SK-N-SH (cell line): ENCODE measurements around the gene NMNAT2. TPM values are rescaled to one million over a fixed set of nuclear protein-coding genes. Genes with fewer than 3 reads are reported as not detected.
A peak's percentile ranks its signal among the peaks of the same experiment; 100 is the strongest.

ENCODE experiments used
- CTCF ChIA-PET: fragments of 300-600, 350-600 bp; formaldehyde crosslinking; extraction: SDS; loops from one replicate; lab custom pipeline; 2021; lab: Yijun Ruan, JAX
- POLR2A ChIA-PET: fragments of 350-600 bp; sonication (Branson Sonifier 250); formaldehyde crosslinking; extraction: SDS; loops from one replicate; lab custom pipeline; 2020; ENCODE audit warnings: antibody characterized with exemption, inconsistent platforms; lab: Yijun Ruan, JAX
- DNase-seq: peaks from one replicate; pipeline ENCODE4 v3.0.0; 2012
- H2AFZ ChIP-seq: fragments of 200-600 bp; sonication (generic); 2 replicates; pipeline ENCODE4 v1.8.1; 2016; ENCODE audit warnings: antibody characterized with exemption, mild to moderate bottlenecking, low read depth
- H3F3A ChIP-seq: fragments of 200-600 bp; sonication (generic); replicated peaks from 2 replicates; pipeline ENCODE3; 2016; ENCODE audit warnings: antibody characterized with exemption, mild to moderate bottlenecking; ENCODE audit not compliant: insufficient read depth
- H3K27ac ChIP-seq, 2 experiments: fragments of 200-500 bp in 1 of 2; fragments of 200-600 bp in 1 of 2; sonication (Bioruptor generic) in 1 of 2; sonication (generic), shearing (Covaris generic) in 1 of 2; 2 replicates each; pipeline versions ENCODE4 v1.5.1 to v1.6.1; 2014 to 2016; ENCODE audit warnings: low read depth in 2 of 2, inconsistent platforms in 1 of 2, low read length in 1 of 2, mild to moderate bottlenecking in 1 of 2, mixed read lengths in 1 of 2
- H3K27me3 ChIP-seq: fragments of 200-600 bp; sonication (generic), shearing (Covaris generic); 2 replicates; pipeline ENCODE4 v1.6.1; 2016; ENCODE audit warnings: mixed run types; ENCODE audit not compliant: insufficient read depth
- H3K36me3 ChIP-seq, 2 experiments: fragments of 200-500 bp in 1 of 2; fragments of 200-600 bp in 1 of 2; sonication (Bioruptor generic) in 1 of 2; sonication (generic) in 1 of 2; replicated peaks in 1 of 2; 2 replicates each; pipeline versions ENCODE3 to v1.5.1; 2014 to 2016; ENCODE audit warnings: low read length in 1 of 2, mild to moderate bottlenecking in 1 of 2; ENCODE audit not compliant: insufficient read depth in 2 of 2, control insufficient read depth in 1 of 2
- H3K4me1 ChIP-seq, 2 experiments: fragments of 200-500 bp in 1 of 2; fragments of 200-600 bp in 1 of 2; sonication (Bioruptor generic) in 1 of 2; sonication (generic), shearing (Covaris generic) in 1 of 2; 2 replicates each; pipeline versions ENCODE4 v1.5.1 to v1.6.1; 2014 to 2016; ENCODE audit warnings: low read depth in 1 of 2, low read length in 1 of 2, mixed run types in 1 of 2; ENCODE audit not compliant: insufficient read depth in 2 of 2, control insufficient read depth in 1 of 2
- H3K4me2 ChIP-seq: fragments of 200-600 bp; sonication (generic), shearing (Covaris generic); 2 replicates; pipeline ENCODE4 v1.6.1; 2017; ENCODE audit warnings: mixed run types
- H3K4me3 ChIP-seq, 2 experiments: fragments of 200-500 bp in 1 of 2; fragments of 200-600 bp in 1 of 2; sonication (Bioruptor generic) in 1 of 2; sonication (generic), shearing (Covaris generic) in 1 of 2; 2 replicates each; pipeline versions ENCODE4 v1.5.1 to v1.8.1; 2014 to 2016; ENCODE audit warnings: low read depth in 2 of 2, inconsistent platforms in 1 of 2, low read length in 1 of 2, mild to moderate bottlenecking in 1 of 2, mixed read lengths in 1 of 2, moderate library complexity in 1 of 2
- H3K79me2 ChIP-seq: fragments of 200-600 bp; sonication (generic); 2 replicates; pipeline ENCODE4 v1.8.1; 2017; ENCODE audit warnings: mild to moderate bottlenecking; ENCODE audit not compliant: insufficient read depth
- H3K9ac ChIP-seq: fragments of 200-600 bp; sonication (generic); 2 replicates; pipeline ENCODE4 v1.6.1; 2017; ENCODE audit warnings: mixed run types
- H3K9me2 ChIP-seq: fragments of 200-600 bp; sonication (generic); 2 replicates; pipeline ENCODE4 v1.6.1; 2017; ENCODE audit warnings: mixed run types
- H3K9me3 ChIP-seq: fragments of 200-600 bp; sonication (generic); 2 replicates; pipeline ENCODE4 v1.6.1; 2017; ENCODE audit warnings: mixed run types, mild to moderate bottlenecking, moderate library complexity
- H4K20me1 ChIP-seq: fragments of 200-600 bp; sonication (generic); 2 replicates; pipeline ENCODE4 v1.6.1; 2017; ENCODE audit warnings: mild to moderate bottlenecking, mixed run types; ENCODE audit not compliant: insufficient read depth
- ELF1 ChIP-seq: IDR thresholded peaks from 2 replicates; pipeline ENCODE4 v1.4.0; 2012
- EP300 ChIP-seq, 2 experiments: IDR thresholded peaks; 2 replicates each; pipeline versions ENCODE4 v1.4.0 to v1.6.1; 2012; ENCODE audit warnings: borderline replicate concordance in 1 of 2, low read depth in 1 of 2, low read length in 1 of 2
- EZH2phosphoT487 ChIP-seq: fragments of 200-600 bp; sonication (generic); IDR thresholded peaks from 2 replicates; pipeline ENCODE4 v1.6.1; 2017; ENCODE audit warnings: low read depth, mixed run types, mild to moderate bottlenecking, antibody characterized with exemption, moderate library complexity, borderline replicate concordance
- FOSL2 ChIP-seq: IDR thresholded peaks from 2 replicates; pipeline ENCODE4 v1.4.0; 2012; ENCODE audit warnings: low read depth, mild to moderate bottlenecking, moderate library complexity, borderline replicate concordance
- FOXJ3 ChIP-seq: sonication (generic); formaldehyde crosslinking; IDR thresholded peaks from 2 replicates; pipeline ENCODE4 v1.5.1; 2020; ENCODE audit warnings: mild to moderate bottlenecking, missing genetic modification reagents
- FOXM1 ChIP-seq: IDR thresholded peaks from 2 replicates; pipeline ENCODE4 v1.4.0; 2012; ENCODE audit warnings: low read depth, mild to moderate bottlenecking
- GABPA ChIP-seq: IDR thresholded peaks from 2 replicates; pipeline ENCODE4 v1.4.0; 2012; ENCODE audit warnings: low read depth, mild to moderate bottlenecking
- GATA2 ChIP-seq: sonication (generic); formaldehyde crosslinking; IDR thresholded peaks from 2 replicates; pipeline ENCODE4 v1.5.0; 2020; ENCODE audit warnings: mild to moderate bottlenecking, missing genetic modification reagents
- JUND ChIP-seq: IDR thresholded peaks from 2 replicates; pipeline ENCODE4 v1.4.0; 2012
- MAX ChIP-seq: IDR thresholded peaks from 2 replicates; pipeline ENCODE4 v1.4.0; 2012; ENCODE audit warnings: low read depth
- MEF2A ChIP-seq: IDR thresholded peaks from 2 replicates; pipeline ENCODE4 v1.4.0; 2012; ENCODE audit warnings: low read depth, borderline replicate concordance
- MXI1 ChIP-seq: IDR thresholded peaks from 2 replicates; pipeline ENCODE4 v1.6.1; 2012; ENCODE audit warnings: mild to moderate bottlenecking, low read depth, low read length, improper control_type of control experiment
- NRF1 ChIP-seq: IDR thresholded peaks from 2 replicates; pipeline ENCODE4 v1.6.1; 2012; ENCODE audit warnings: low read depth, mild to moderate bottlenecking, low read length
- PBX3 ChIP-seq: IDR thresholded peaks from 2 replicates; pipeline ENCODE4; 2012
- POLR2AphosphoS5 ChIP-seq: IDR thresholded peaks from 2 replicates; pipeline ENCODE4 v1.6.1; 2012; ENCODE audit warnings: low read depth, low read length
- RAD21 ChIP-seq: IDR thresholded peaks from 2 replicates; pipeline ENCODE4 v1.6.1; 2012; ENCODE audit warnings: mild to moderate bottlenecking, low read length
- RFX5 ChIP-seq: IDR thresholded peaks from 2 replicates; pipeline ENCODE4 v1.6.1; 2012; ENCODE audit warnings: mild to moderate bottlenecking, improper control_type of control experiment, low read length
- RXRA ChIP-seq: IDR thresholded peaks from 2 replicates; pipeline ENCODE4 v1.4.0; 2012; ENCODE audit warnings: low read depth, mild to moderate bottlenecking, borderline replicate concordance
- SIN3A ChIP-seq: IDR thresholded peaks from 2 replicates; pipeline ENCODE4 v1.6.1; 2012; ENCODE audit warnings: low read depth, mild to moderate bottlenecking, low read length, moderate library complexity, borderline replicate concordance
- SMC3 ChIP-seq: IDR thresholded peaks from 2 replicates; pipeline ENCODE4 v1.6.1; 2012; ENCODE audit warnings: low read depth, low read length, improper control_type of control experiment
- TAF1 ChIP-seq: IDR thresholded peaks from 2 replicates; pipeline ENCODE4 v1.6.1; 2012; ENCODE audit warnings: low read depth, mild to moderate bottlenecking, low read length, moderate library complexity, borderline replicate concordance
- TCF12 ChIP-seq: IDR thresholded peaks from 2 replicates; pipeline ENCODE4 v1.4.0; 2012
- WGBS: methylation state at CpG from one replicate; pipeline ENCODE4 v1.1.6; 2017; ENCODE audit warnings: low lambda C conversion rate; 5-methylcytosine and 5-hydroxymethylcytosine counted together
- polyA plus RNA-seq, 3 experiments: library from polyadenylated mRNA; depleted of rRNA; stranded (reverse); fragments of >200 nt; gene quantifications; 2 replicates each; pipeline ENCODE4 v1.2.3, GENCODE V29; 2012
- TF ChIP-seq, protein P1 (sequence below): IDR thresholded peaks from 2 replicates; pipeline ENCODE4 v1.4.0; 2012; ENCODE audit warnings: low read depth, borderline replicate concordance
- TF ChIP-seq, protein P2 (sequence below): IDR thresholded peaks from 2 replicates; pipeline ENCODE4 v1.4.0; 2012; ENCODE audit warnings: low read depth, borderline replicate concordance
- TF ChIP-seq, protein P3 (sequence below): fragments of 200-600 bp; sonication (generic); IDR thresholded peaks from 2 replicates; pipeline ENCODE4 v1.6.1; 2017; ENCODE audit warnings: antibody characterized with exemption, mild to moderate bottlenecking, moderate library complexity

Gene NMNAT2
- polyA plus RNA-seq, 1 of the 3 experiments (the other 2 are of a cell fraction) = 0.07 TPM

- no peaks in the 10 kb centered on the region for H3F3A ChIP-seq
- no peaks in the 10 kb centered on the region for H3K9me3 ChIP-seq
- no peak overlapping the region for H3K4me3 ChIP-seq
- H3K4me1 ChIP-seq = peaks cover 0 to 14% of the 10 kb centered on the region in 2 experiments; a peak in 1 of 4 replicates
- ChIA-PET POLR2A (no interaction called here), CTCF (interaction anchor here (1.0 kb wide), 1 partner anchor 326 kb away, joined by 4 read pairs; no protein-coding TSS in a partner anchor)
- no peaks in the 10 kb centered on the region for H3K36me3 ChIP-seq
- H4K20me1 ChIP-seq = no peaks in the 10 kb centered on the region
- no peak overlapping the region for H3K4me2 ChIP-seq
- H3K27me3 ChIP-seq = no peaks in the 10 kb centered on the region
- no peak for TF ChIP-seq EP300 (IDR thresholded peaks at IDR 0.05; ENCODE audit: borderline replicate concordance in 1 of 2, low read depth in 1 of 2, low read length in 1 of 2)
- no peak for TF ChIP-seq FOSL2
- TF ChIP-seq EZH2phosphoT487 = no peak
- no peak for TF ChIP-seq GATA2 (CRISPR knock-in tag)
- no peak for TF ChIP-seq NRF1
- no peak for TF ChIP-seq SIN3A
- TF ChIP-seq MEF2A = no peak
- no peak for TF ChIP-seq RAD21
- TF ChIP-seq RFX5 = no peak
- TF ChIP-seq FOXM1 = no peak
- no peak for TF ChIP-seq RXRA
- no peak for TF ChIP-seq MAX
- no peak for TF ChIP-seq FOXJ3
- no peak for TF ChIP-seq SMC3
- TF ChIP-seq TAF1 = no peak
- TF ChIP-seq JUND = no peak
- TF ChIP-seq MXI1 = no peak
- TF ChIP-seq, protein P1, sequence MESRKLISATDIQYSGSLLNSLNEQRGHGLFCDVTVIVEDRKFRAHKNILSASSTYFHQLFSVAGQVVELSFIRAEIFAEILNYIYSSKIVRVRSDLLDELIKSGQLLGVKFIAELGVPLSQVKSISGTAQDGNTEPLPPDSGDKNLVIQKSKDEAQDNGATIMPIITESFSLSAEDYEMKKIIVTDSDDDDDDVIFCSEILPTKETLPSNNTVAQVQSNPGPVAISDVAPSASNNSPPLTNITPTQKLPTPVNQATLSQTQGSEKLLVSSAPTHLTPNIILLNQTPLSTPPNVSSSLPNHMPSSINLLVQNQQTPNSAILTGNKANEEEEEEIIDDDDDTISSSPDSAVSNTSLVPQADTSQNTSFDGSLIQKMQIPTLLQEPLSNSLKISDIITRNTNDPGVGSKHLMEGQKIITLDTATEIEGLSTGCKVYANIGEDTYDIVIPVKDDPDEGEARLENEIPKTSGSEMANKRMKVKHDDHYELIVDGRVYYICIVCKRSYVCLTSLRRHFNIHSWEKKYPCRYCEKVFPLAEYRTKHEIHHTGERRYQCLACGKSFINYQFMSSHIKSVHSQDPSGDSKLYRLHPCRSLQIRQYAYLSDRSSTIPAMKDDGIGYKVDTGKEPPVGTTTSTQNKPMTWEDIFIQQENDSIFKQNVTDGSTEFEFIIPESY = no peak
- no peak overlapping the region for H3K9ac ChIP-seq
- H3K9me2 ChIP-seq = no peaks in the 10 kb centered on the region
- DNase-seq = no peak
- H3K27ac ChIP-seq = no peak overlapping the region
- WGBS = 74% methylated on average over 2 of the region's 2 CpGs
- no peak overlapping the region for H2AFZ ChIP-seq
- H3K79me2 ChIP-seq = no peaks in the 10 kb centered on the region
Measured at GRCh38 chr1:183288583-183288982, 129.6 kb downstream of the NMNAT2 start.

- CTCF ChIA-PET = no interaction called here
- no peak overlapping the region for H2AFZ ChIP-seq
- no peaks in the 10 kb centered on the region for H3K27me3 ChIP-seq
- no peak overlapping the region for H3K4me2 ChIP-seq
- POLR2A ChIA-PET = interaction anchor here (0.6 to 0.8 kb wide), 2 partner anchors 9 to 377 kb away, joined by 3 read pairs; no protein-coding TSS in a partner anchor
- peaks cover 0 to 14% of the 10 kb centered on the region in 2 experiments; a peak in 1 of 4 replicates for H3K4me1 ChIP-seq
- WGBS = 74% methylated on average over 5 of the region's 5 CpGs
- no peaks in the 10 kb centered on the region for H4K20me1 ChIP-seq
- no peak overlapping the region; a peak in 1 of 4 replicates for H3K27ac ChIP-seq
- no peak overlapping the region for H3K4me3 ChIP-seq
- no peaks in the 10 kb centered on the region for H3K36me3 ChIP-seq
- no peaks in the 10 kb centered on the region for H3F3A ChIP-seq
- H3K9ac ChIP-seq = no peak overlapping the region
- no peaks in the 10 kb centered on the region for H3K9me3 ChIP-seq
- no peaks in the 10 kb centered on the region for H3K79me2 ChIP-seq
- no peaks in the 10 kb centered on the region for H3K9me2 ChIP-seq
- peak; percentile 39 for DNase-seq
- TF ChIP-seq NRF1 = no peak
- TF ChIP-seq, protein P2, sequence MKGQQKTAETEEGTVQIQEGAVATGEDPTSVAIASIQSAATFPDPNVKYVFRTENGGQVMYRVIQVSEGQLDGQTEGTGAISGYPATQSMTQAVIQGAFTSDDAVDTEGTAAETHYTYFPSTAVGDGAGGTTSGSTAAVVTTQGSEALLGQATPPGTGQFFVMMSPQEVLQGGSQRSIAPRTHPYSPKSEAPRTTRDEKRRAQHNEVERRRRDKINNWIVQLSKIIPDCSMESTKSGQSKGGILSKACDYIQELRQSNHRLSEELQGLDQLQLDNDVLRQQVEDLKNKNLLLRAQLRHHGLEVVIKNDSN = no peak
- no peak for TF ChIP-seq POLR2AphosphoS5
- no peak for TF ChIP-seq GABPA
- TF ChIP-seq FOSL2 = no peak
- TF ChIP-seq, protein P3, sequence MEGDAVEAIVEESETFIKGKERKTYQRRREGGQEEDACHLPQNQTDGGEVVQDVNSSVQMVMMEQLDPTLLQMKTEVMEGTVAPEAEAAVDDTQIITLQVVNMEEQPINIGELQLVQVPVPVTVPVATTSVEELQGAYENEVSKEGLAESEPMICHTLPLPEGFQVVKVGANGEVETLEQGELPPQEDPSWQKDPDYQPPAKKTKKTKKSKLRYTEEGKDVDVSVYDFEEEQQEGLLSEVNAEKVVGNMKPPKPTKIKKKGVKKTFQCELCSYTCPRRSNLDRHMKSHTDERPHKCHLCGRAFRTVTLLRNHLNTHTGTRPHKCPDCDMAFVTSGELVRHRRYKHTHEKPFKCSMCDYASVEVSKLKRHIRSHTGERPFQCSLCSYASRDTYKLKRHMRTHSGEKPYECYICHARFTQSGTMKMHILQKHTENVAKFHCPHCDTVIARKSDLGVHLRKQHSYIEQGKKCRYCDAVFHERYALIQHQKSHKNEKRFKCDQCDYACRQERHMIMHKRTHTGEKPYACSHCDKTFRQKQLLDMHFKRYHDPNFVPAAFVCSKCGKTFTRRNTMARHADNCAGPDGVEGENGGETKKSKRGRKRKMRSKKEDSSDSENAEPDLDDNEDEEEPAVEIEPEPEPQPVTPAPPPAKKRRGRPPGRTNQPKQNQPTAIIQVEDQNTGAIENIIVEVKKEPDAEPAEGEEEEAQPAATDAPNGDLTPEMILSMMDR = no peak
- TF ChIP-seq TCF12 = no peak
- peak; percentile 55; the same call in 1 of the 2 replicates for TF ChIP-seq GATA2 (CRISPR knock-in tag)
- TF ChIP-seq EP300 (IDR thresholded peaks at IDR 0.05; ENCODE audit: borderline replicate concordance in 1 of 2, low read depth in 1 of 2, low read length in 1 of 2) = 0 out of 4 replicates have a peak, but pooled peaks of 1 of the 2 experiments have one; percentile 14
- TF ChIP-seq PBX3 = no peak
- no peak for TF ChIP-seq ELF1
Measured at GRCh38 chr1:183287191-183287675, 130.9 kb downstream of the NMNAT2 start.
